B cell (primary cell): ENCODE measurements around the gene TRIM28. TPM values are rescaled to one million over a fixed set of nuclear protein-coding genes. Genes with fewer than 3 reads are reported as not detected.

Experiments
- ATAC-seq: fragments of 200-7000 bp; cut with Tn5 transposase; one replicate; pipeline ENCODE4 v1.10.0; 2021; ENCODE audit warnings: low read depth, mild to moderate bottlenecking, moderate number of reproducible peaks, moderate library complexity
- CTCF ChIA-PET: fragments of 350-600 bp; sonication (Branson Sonifier 250); formaldehyde crosslinking; loops from one replicate; lab custom pipeline; 2021; ENCODE audit warnings: antibody characterized with exemption, inconsistent platforms; lab: Charles Lee
- POLR2A ChIA-PET: fragments of 350-600 bp; sonication (Branson Sonifier 250); formaldehyde crosslinking; loops from one replicate; lab custom pipeline; 2021; ENCODE audit warnings: antibody characterized with exemption; lab: Charles Lee
- DNase-seq: peaks from one replicate; pipeline ENCODE4 v3.0.0; 2013
- H2AFZ ChIP-seq: 2 replicates; pipeline ENCODE4 v1.6.1; 2012; ENCODE audit warnings: mild to moderate bottlenecking, low read depth, low read length; ENCODE audit not compliant: insufficient read depth, poor library complexity, severe bottlenecking
- H3K27ac ChIP-seq, 2 donors: 1 replicate in 1 of 2; 2 replicates in 1 of 2; pipeline ENCODE4 v1.5.1; 2012 to 2013; ENCODE audit warnings: low read length in 2 of 2, mild to moderate bottlenecking in 2 of 2, moderate library complexity in 1 of 2
- H3K27me3 ChIP-seq, 4 experiments: fragments of 200-600 bp in 1 of 4; sonication (generic) in 1 of 4; replicated peaks in 1 of 4; 1 replicate in 2 of 4; 2 replicates in 2 of 4; pipeline versions ENCODE4 v1.6.1 to v1.7.0; 2013 to 2016; ENCODE audit warnings: low read length in 3 of 4, mild to moderate bottlenecking in 2 of 4, mixed read lengths in 1 of 4, moderate library complexity in 1 of 4; ENCODE audit not compliant: insufficient read depth in 4 of 4, control insufficient read depth in 3 of 4; ENCODE audit errors: control extremely low read depth in 1 of 4
- H3K36me3 ChIP-seq, 2 experiments: replicated peaks in 1 of 2; 1 replicate in 1 of 2; 2 replicates in 1 of 2; pipeline versions ENCODE4 v1.6.1 to v1.7.1; 2013; ENCODE audit warnings: low read length in 1 of 2; ENCODE audit not compliant: insufficient read depth in 2 of 2, control insufficient read depth in 1 of 2; ENCODE audit errors: control extremely low read depth in 1 of 2, extremely low read depth in 1 of 2
- H3K4me1 ChIP-seq, 2 donors: fragments of 200-600 bp in 1 of 2; sonication (generic) in 1 of 2; 1 replicate in 1 of 2; 2 replicates in 1 of 2; pipeline versions ENCODE4 v1.5.1 to v1.6.1; 2013 to 2017; ENCODE audit warnings: low read length in 2 of 2; ENCODE audit not compliant: control insufficient read depth in 2 of 2, insufficient read depth in 2 of 2
- H3K4me2 ChIP-seq: replicated peaks from 2 replicates; pipeline ENCODE3; 2012; ENCODE audit warnings: mild to moderate bottlenecking, low read depth, low read length; ENCODE audit not compliant: poor library complexity, severe bottlenecking
- H3K4me3 ChIP-seq, 5 experiments: fragments of 200-600 bp in 1 of 5; sonication (generic) in 1 of 5; 1 replicate in 3 of 5; 2 replicates in 2 of 5; pipeline versions ENCODE4 v1.5.1 to v1.7.0; 2011 to 2016; ENCODE audit warnings: low read length in 4 of 5, mild to moderate bottlenecking in 4 of 5, low read depth in 2 of 5, control low read depth in 1 of 5, moderate library complexity in 1 of 5; ENCODE audit not compliant: insufficient read depth in 1 of 5; ENCODE audit errors: control extremely low read depth in 1 of 5, extremely low read depth in 1 of 5
- H3K79me2 ChIP-seq: fragments of 200-600 bp; sonication (generic); one replicate; pipeline ENCODE4 v1.6.0; 2016; ENCODE audit warnings: low read length; ENCODE audit not compliant: control insufficient read depth, insufficient read depth
- H3K9ac ChIP-seq: fragments of 200-600 bp; sonication (generic); 2 replicates; pipeline ENCODE4 v1.6.1; 2017; ENCODE audit warnings: mild to moderate bottlenecking, low read length, moderate library complexity
- H3K9me3 ChIP-seq, 3 donors: one replicate each; pipeline versions ENCODE4 v1.6.1 to v1.7.1; 2013; ENCODE audit warnings: low read length in 2 of 3; ENCODE audit not compliant: control insufficient read depth in 2 of 3, insufficient read depth in 1 of 3; ENCODE audit errors: control extremely low read depth in 1 of 3
- H4K20me1 ChIP-seq: 2 replicates; pipeline ENCODE4 v1.6.0; 2012; ENCODE audit warnings: mild to moderate bottlenecking, low read length; ENCODE audit not compliant: insufficient read depth, control insufficient read depth, poor library complexity, severe bottlenecking
- H3K27ac Mint-ChIP-seq: one replicate; pipeline ENCODE4 v1.8.0; 2021; ENCODE audit warnings: mixed read lengths
- H3K27me3 Mint-ChIP-seq: one replicate; pipeline ENCODE4 v1.8.0; 2021; ENCODE audit warnings: mixed read lengths
- H3K4me1 Mint-ChIP-seq: one replicate; pipeline ENCODE4 v1.8.0; 2021; ENCODE audit warnings: mixed read lengths
- H3K4me3 Mint-ChIP-seq: one replicate; pipeline ENCODE4 v1.8.0; 2021; ENCODE audit warnings: mixed read lengths
- H3K9me3 Mint-ChIP-seq: one replicate; pipeline ENCODE4 v1.8.0; 2022; ENCODE audit warnings: mixed read lengths; ENCODE audit not compliant: insufficient read depth
- EZH2 ChIP-seq: IDR thresholded peaks from 2 replicates; pipeline ENCODE4 v1.6.1; 2012; ENCODE audit warnings: borderline replicate concordance, low read depth, mild to moderate bottlenecking, moderate library complexity, low read length; ENCODE audit not compliant: insufficient read depth, poor library complexity, severe bottlenecking
- WGBS: methylation state at CpG from one replicate; pipeline ENCODE4 v1.1.5; 2013; ENCODE audit warnings: missing lambda C conversion rate; ENCODE audit not compliant: insufficient coverage; 5-methylcytosine and 5-hydroxymethylcytosine counted together
- intact Hi-C: fragments of 100-400 bp; cut with micrococcal nuclease; formaldehyde crosslinking; loops from one replicate; pipeline ENCODE4 v1.10.0; 2022
- polyA plus RNA-seq: library from polyadenylated mRNA; depleted of rRNA; stranded (reverse); fragments of >200 nt; gene quantifications from 2 replicates; pipeline ENCODE4 v1.2.3, GENCODE V29; 2012
- total RNA-seq, 2 donors: library from RNA; stranded (reverse); fragments of 120-200 nt in 1 of 2; gene quantifications; 1 replicate in 1 of 2; 2 replicates in 1 of 2; pipeline versions ENCODE4 v1.2.3 to v1.2.4, GENCODE V29; 2013 to 2022
- TF ChIP-seq, protein P1 (sequence below): fragments of 200-600 bp; IDR thresholded peaks from one replicate; pipeline ENCODE4 v1.8.0; 2022; ENCODE audit warnings: antibody characterized with exemption, mild to moderate bottlenecking

TRIM28 gene
- total and polyA plus RNA-seq, 2 donors (not counting 1 experiment from before 2014, with no cell fraction given): 370 to 569 TPM

DNA sequence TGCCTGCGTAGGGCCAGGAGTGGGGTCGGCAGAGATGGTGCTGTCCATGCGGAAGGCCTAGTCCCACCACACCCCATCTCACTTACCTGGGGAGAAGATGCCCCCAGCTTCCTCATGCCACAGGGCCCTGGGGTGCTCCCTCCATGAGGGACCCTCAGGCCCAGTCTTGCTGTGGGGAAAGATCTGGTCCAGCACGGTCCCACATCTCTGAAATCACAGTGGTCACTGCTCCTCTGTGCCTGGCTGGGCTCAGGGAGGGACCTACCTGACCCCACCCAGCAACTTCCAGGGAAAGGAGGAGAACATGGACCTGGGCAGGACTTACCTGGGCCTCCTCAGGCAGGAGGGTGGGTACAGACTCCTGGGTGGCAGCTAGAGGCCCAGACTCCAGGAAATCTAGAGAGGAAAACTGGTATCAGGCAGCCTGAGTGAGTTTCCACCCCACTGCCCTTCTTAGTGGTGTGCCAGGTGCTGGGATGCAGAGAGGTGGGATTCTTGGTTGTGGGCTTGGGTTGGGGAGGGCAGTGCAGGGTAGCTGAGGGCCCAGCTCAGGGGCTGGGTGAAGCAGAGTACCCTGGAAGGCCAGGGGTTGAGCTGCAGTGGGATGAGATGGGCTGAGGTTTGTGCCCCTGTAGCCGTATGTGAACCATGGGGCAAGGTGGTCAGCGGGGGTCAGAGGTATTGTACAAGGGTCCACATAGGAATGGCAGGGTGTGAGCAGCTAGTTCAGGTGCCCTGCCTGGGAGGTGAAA is 25.5 kb downstream of the TRIM28 start:
- intact Hi-C loops: no loop called here
- Mint-ChIP-seq H3K4me1 (peaks cover 26% of the 10 kb centered on the region), H3K9me3 (no peaks in the 10 kb centered on the region), H3K27me3 (no peaks in the 10 kb centered on the region), H3K4me3 (no peak overlapping the region), H3K27ac (no peak overlapping the region)
- H3K4me1 ChIP-seq: peaks cover 18 to 24% of the 10 kb centered on the region in 2 donors
- H3K9me3 ChIP-seq: peaks cover 0 to 7% (median 0%) of the 10 kb centered on the region in 3 donors
- H4K20me1 ChIP-seq: no peaks in the 10 kb centered on the region
- WGBS: 100% methylated on average over 4 of the region's 6 CpGs
- DNase-seq: no peak
- H3K36me3 ChIP-seq: peaks cover 0 to 16% of the 10 kb centered on the region in 2 experiments
- no peaks in the 10 kb centered on the region for H3K27me3 ChIP-seq
- TF ChIP-seq, protein P1, sequence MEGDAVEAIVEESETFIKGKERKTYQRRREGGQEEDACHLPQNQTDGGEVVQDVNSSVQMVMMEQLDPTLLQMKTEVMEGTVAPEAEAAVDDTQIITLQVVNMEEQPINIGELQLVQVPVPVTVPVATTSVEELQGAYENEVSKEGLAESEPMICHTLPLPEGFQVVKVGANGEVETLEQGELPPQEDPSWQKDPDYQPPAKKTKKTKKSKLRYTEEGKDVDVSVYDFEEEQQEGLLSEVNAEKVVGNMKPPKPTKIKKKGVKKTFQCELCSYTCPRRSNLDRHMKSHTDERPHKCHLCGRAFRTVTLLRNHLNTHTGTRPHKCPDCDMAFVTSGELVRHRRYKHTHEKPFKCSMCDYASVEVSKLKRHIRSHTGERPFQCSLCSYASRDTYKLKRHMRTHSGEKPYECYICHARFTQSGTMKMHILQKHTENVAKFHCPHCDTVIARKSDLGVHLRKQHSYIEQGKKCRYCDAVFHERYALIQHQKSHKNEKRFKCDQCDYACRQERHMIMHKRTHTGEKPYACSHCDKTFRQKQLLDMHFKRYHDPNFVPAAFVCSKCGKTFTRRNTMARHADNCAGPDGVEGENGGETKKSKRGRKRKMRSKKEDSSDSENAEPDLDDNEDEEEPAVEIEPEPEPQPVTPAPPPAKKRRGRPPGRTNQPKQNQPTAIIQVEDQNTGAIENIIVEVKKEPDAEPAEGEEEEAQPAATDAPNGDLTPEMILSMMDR: no peak
- ChIA-PET CTCF (no interaction called here), POLR2A (interaction anchor here (1.0 kb wide), 1 partner anchor 25 kb away, joined by 3 read pairs; the partner anchor contains the start of gene TRIM28)
- ATAC-seq: no peak
- no peak overlapping the region for H3K4me2 ChIP-seq
- no peak overlapping the region for H3K4me3 ChIP-seq
- H3K79me2 ChIP-seq: peaks cover 15% of the 10 kb centered on the region
- H2AFZ ChIP-seq: no peak overlapping the region
- no peak overlapping the region for H3K27ac ChIP-seq
- H3K9ac ChIP-seq: no peak overlapping the region

DNA sequence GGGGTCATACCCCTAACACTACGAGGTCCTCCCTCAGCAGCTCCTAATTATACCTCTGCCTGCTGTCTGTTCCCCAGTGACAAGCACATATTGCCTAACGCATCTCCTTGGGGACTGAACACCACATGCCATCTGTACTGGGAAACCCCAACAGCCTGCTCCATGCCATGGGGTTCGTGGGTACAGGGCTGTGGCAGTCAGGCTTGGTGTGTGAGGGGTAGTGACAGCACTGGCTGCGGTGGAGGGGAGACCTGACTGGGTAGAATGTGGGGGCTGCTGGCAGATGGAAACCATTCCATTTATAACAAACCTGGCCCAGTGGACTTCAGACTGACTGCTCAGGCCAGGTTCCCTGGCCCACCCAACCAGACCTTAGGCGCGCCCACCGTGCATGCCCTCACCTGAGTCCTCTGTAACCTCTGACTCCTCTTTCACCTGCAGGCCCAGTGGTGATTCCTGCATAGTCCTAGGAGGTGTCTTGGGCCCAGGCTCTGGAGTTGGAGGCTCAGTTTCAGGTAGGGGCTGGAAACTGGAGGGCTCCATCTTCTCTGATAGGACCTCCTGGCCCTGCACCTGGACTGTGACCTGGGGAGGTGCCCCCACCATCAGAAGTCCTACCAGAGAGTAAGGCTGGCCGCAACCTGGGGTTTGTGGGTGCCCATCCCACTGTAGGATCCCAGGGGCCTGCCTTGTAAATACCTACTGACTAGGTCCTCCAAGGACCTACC is 26.2 kb downstream of the TRIM28 start:
- no peak overlapping the region for H3K9ac ChIP-seq
- no peak overlapping the region for H3K27ac ChIP-seq
- TF ChIP-seq EZH2: no peak
- TF ChIP-seq, protein P1: no peak
- peaks cover 15% of the 10 kb centered on the region for H3K79me2 ChIP-seq
- no peaks in the 10 kb centered on the region for H4K20me1 ChIP-seq
- POLR2A ChIA-PET: interaction anchor here (1.0 kb wide), 1 partner anchor 26 kb away, joined by 3 read pairs; the partner anchor contains the start of gene TRIM28
- no peaks in the 10 kb centered on the region for H3K9me3 Mint-ChIP-seq
- H3K27ac Mint-ChIP-seq: no peak overlapping the region
- ATAC-seq (no peak), DNase-seq (no peak)
- CTCF ChIA-PET: interaction anchor here (3.0 kb wide), 1 partner anchor 8 kb away, joined by 10 read pairs; no protein-coding TSS in a partner anchor
- no peak overlapping the region for H2AFZ ChIP-seq
- H3K9me3 ChIP-seq: peaks cover 0 to 7% (median 0%) of the 10 kb centered on the region in 3 donors
- no peak overlapping the region for H3K4me3 Mint-ChIP-seq
- WGBS: 83% methylated on average over 6 of the region's 8 CpGs
- H3K36me3 ChIP-seq: peaks cover 0 to 16% of the 10 kb centered on the region in 2 experiments
- no peak overlapping the region for H3K4me2 ChIP-seq
- H3K27me3 Mint-ChIP-seq: no peaks in the 10 kb centered on the region
- intact Hi-C loops: no loop called here
- H3K4me1 Mint-ChIP-seq: peaks cover 26% of the 10 kb centered on the region
- no peaks in the 10 kb centered on the region for H3K27me3 ChIP-seq
- H3K4me1 ChIP-seq: peaks cover 22 to 29% of the 10 kb centered on the region in 2 donors
- H3K4me3 ChIP-seq: no peak overlapping the region
